ENCODE results near the gene CYP46A1. TPM values are rescaled to one million over a fixed set of nuclear protein-coding genes. Genes with fewer than 3 reads are reported as not detected.

CYP46A1 gene
- total RNA-seq, 1 donor from 2014 or later = 1.1 TPM

GRCh38 chr14:99725774-99726537 is 41.9 kb downstream of the CYP46A1 start:
- Histone ChIP-seq H3K4me3 (no peak overlapping the region), H2AFZ (replicated peaks) (no peak overlapping the region), H4K20me1 (ENCODE audit: low read depth) (peaks cover 3% of the 10 kb centered on the region), H3K9me3 (ENCODE audit: low read depth) (no peaks in the 10 kb centered on the region), H3F3A (ENCODE audit: low read depth) (peaks cover 5% of the 10 kb centered on the region), H3K27ac (no peak overlapping the region), H3K36me3 (no peaks in the 10 kb centered on the region), H3K4me2 (no peak overlapping the region), H3K79me2 (ENCODE audit: low read depth) (no peaks in the 10 kb centered on the region), H3K9ac (no peak overlapping the region), H3K27me3 (no peaks in the 10 kb centered on the region), H3K4me1 (peaks cover 15% of the 10 kb centered on the region)
- Mint-ChIP-seq H3K27me3 (ENCODE audit: insufficient read depth, low read depth) (peaks cover 8% of the 10 kb centered on the region), H3K27ac (no peak overlapping the region), H3K4me3 (no peak overlapping the region), H3K9me3 (peaks cover 2% of the 10 kb centered on the region), H3K36me3 (no peaks in the 10 kb centered on the region), H3K4me1 (peaks cover 15% of the 10 kb centered on the region)
- TF ChIP-seq EZH2 (IDR thresholded peaks at IDR 0.05) (no peak), EZH2phosphoT487 (IDR thresholded peaks at IDR 0.05) (no peak), CTCF (IDR thresholded peaks at IDR 0.05) (no peak)
- no peak for DNase-seq (ENCODE audit: low spot score)

- Mint-ChIP-seq H3K27me3 (ENCODE audit: insufficient read depth, low read depth) (peaks cover 8% of the 10 kb centered on the region), H3K4me1 (peaks cover 15% of the 10 kb centered on the region), H3K9me3 (peaks cover 2% of the 10 kb centered on the region), H3K36me3 (no peaks in the 10 kb centered on the region), H3K27ac (no peak overlapping the region), H3K4me3 (no peak overlapping the region)
- Histone ChIP-seq H3K27ac (no peak overlapping the region), H3F3A (ENCODE audit: low read depth) (peaks cover 11% of the 10 kb centered on the region), H3K27me3 (no peaks in the 10 kb centered on the region), H3K79me2 (ENCODE audit: low read depth) (no peaks in the 10 kb centered on the region), H3K4me3 (no peak overlapping the region), H3K4me1 (peaks cover 17% of the 10 kb centered on the region), H3K4me2 (no peak overlapping the region), H3K36me3 (no peaks in the 10 kb centered on the region), H2AFZ (replicated peaks) (no peak overlapping the region), H4K20me1 (ENCODE audit: low read depth) (peaks cover 3% of the 10 kb centered on the region), H3K9me3 (ENCODE audit: low read depth) (no peaks in the 10 kb centered on the region), H3K9ac (no peak overlapping the region)
- no peak for DNase-seq (ENCODE audit: low spot score)
- no peak for TF ChIP-seq CTCF (IDR thresholded peaks at IDR 0.05)
- TF ChIP-seq EZH2 (IDR thresholded peaks at IDR 0.05) = no peak
- TF ChIP-seq EZH2phosphoT487 (IDR thresholded peaks at IDR 0.05) = no peak
Observed at GRCh38 chr14:99726538-99727095, 42.5 kb downstream of the CYP46A1 start.

DNA sequence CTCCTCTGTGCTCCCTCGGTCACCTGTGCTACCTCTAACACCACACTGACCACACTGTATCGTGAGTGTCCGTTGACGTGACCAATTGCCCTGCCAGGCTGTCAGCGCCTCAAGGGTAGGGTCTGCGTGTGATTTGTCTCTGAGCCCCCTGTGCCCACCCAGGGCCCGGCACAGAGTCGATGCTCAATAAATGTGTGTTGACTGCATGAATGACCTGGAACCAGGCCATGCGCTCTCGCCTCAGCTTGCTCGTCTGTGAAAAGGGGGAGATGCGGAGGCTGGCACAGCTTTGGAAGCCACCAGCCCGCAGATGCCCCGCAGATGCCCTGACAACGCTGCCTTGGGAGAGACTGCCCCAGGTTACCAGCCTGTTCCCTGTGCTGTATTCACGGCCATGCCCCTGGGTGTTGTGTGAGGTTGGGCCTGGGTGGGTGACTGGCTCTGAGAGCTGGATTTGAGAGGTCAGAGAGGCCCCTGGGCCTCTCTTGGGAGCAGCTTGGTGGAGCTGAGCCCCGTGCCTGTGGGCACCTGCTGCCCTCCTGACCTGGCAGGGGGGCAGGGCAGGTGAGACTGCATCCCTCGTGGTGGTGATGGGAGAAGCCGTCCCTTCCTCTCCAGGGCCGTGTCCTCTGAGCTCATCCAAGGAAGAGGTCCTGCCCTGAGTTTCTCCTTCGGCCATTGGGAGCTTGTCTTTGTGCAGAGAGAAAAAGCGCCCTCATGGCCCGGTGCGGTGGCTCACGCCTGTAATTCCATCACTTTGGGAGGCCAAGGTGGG is 43.2 kb downstream of the CYP46A1 start:
- no peak overlapping the region for H3K4me3 Mint-ChIP-seq

More for the DNA sequence above, 43.2 kb downstream of the CYP46A1 start:
- Histone ChIP-seq H3K27me3 (no peaks in the 10 kb centered on the region), H2AFZ (replicated peaks) (no peak overlapping the region), H3K36me3 (no peaks in the 10 kb centered on the region), H3K9ac (no peak overlapping the region), H3K9me3 (ENCODE audit: low read depth) (no peaks in the 10 kb centered on the region), H3K79me2 (ENCODE audit: low read depth) (no peaks in the 10 kb centered on the region), H3F3A (ENCODE audit: low read depth) (peaks cover 11% of the 10 kb centered on the region), H3K4me3 (no peak overlapping the region), H3K4me2 (no peak overlapping the region), H3K27ac (no peak overlapping the region), H4K20me1 (ENCODE audit: low read depth) (peaks cover 3% of the 10 kb centered on the region), H3K4me1 (peaks cover 17% of the 10 kb centered on the region)
- TF ChIP-seq EZH2phosphoT487 (IDR thresholded peaks at IDR 0.05) (no peak), EZH2 (IDR thresholded peaks at IDR 0.05) (no peak), CTCF (IDR thresholded peaks at IDR 0.05) (no peak)
- DNase-seq (ENCODE audit: low spot score) = no peak
- Mint-ChIP-seq H3K27ac (no peak overlapping the region), H3K27me3 (ENCODE audit: insufficient read depth, low read depth) (peaks cover 9% of the 10 kb centered on the region), H3K4me1 (peaks cover 16% of the 10 kb centered on the region), H3K36me3 (no peaks in the 10 kb centered on the region), H3K9me3 (peaks cover 2% of the 10 kb centered on the region)

All from neural progenitor cell (in vitro differentiated cells).